OCI-LY1 (cell line): ENCODE results near the gene ZNF701.
"Not testable (repeated sequence)": the region's sequence is repeated elsewhere in the genome, so short reads cannot be mapped to it uniquely, and the experiment has no call there.

Experiments
- EZH2 ChIP-seq: fragments of 200-600 bp; sonication (generic), shearing (Covaris generic); IDR thresholded peaks from 2 replicates; pipeline ENCODE4 v1.8.0; 2017; ENCODE audit warnings: borderline replicate concordance, mixed run types, mild to moderate bottlenecking, antibody characterized with exemption, low read length, moderate library complexity, mixed read lengths
- TF ChIP-seq, protein P1 (sequence below): fragments of 200-600 bp; sonication (generic), shearing (Covaris generic); IDR thresholded peaks from 2 replicates; pipeline ENCODE4 v1.5.1; 2017; ENCODE audit warnings: mild to moderate bottlenecking, antibody characterized with exemption, low read length, moderate library complexity, mixed read lengths

DNA sequence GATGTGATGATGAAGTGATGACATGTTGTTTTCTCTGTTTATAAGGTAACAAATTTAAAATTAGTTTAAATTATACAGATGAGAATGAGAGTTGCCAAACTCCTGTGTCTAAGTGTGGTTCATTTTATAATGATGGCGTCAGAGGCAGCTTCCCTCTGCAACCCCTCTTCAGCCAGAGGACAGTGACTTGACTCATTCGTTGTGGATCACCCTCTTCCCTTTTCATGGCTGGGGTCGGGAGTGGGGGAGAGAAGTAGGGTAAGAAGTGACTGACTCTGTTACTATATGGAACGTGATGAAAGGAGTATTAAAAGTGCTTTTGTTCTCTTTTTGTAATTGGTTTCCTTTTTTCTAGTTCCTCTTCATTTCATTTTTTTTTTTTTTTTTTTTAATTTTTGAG is 31.3 kb upstream of the ZNF701 start:
- not testable (repeated sequence) for TF ChIP-seq EZH2
- TF ChIP-seq, protein P1, sequence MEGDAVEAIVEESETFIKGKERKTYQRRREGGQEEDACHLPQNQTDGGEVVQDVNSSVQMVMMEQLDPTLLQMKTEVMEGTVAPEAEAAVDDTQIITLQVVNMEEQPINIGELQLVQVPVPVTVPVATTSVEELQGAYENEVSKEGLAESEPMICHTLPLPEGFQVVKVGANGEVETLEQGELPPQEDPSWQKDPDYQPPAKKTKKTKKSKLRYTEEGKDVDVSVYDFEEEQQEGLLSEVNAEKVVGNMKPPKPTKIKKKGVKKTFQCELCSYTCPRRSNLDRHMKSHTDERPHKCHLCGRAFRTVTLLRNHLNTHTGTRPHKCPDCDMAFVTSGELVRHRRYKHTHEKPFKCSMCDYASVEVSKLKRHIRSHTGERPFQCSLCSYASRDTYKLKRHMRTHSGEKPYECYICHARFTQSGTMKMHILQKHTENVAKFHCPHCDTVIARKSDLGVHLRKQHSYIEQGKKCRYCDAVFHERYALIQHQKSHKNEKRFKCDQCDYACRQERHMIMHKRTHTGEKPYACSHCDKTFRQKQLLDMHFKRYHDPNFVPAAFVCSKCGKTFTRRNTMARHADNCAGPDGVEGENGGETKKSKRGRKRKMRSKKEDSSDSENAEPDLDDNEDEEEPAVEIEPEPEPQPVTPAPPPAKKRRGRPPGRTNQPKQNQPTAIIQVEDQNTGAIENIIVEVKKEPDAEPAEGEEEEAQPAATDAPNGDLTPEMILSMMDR, result not testable (repeated sequence)
